C4-2B (cell line): ENCODE measurements around the gene HOXD4.

Source experiments
- H3K27ac ChIP-seq: fragments of 450-650 bp; 2 replicates; pipeline ENCODE4 v1.5.1; 2017
- ZFX ChIP-seq: fragments of 450-650 bp; IDR thresholded peaks from 2 replicates; pipeline ENCODE4 v1.6.1; 2017
- TF ChIP-seq, protein P1 (sequence below): fragments of 450-650 bp; conservative IDR thresholded peaks from 2 replicates; pipeline ENCODE4 v1.5.1; 2017; ENCODE audit warnings: mild to moderate bottlenecking

Gene HOXD4

DNA sequence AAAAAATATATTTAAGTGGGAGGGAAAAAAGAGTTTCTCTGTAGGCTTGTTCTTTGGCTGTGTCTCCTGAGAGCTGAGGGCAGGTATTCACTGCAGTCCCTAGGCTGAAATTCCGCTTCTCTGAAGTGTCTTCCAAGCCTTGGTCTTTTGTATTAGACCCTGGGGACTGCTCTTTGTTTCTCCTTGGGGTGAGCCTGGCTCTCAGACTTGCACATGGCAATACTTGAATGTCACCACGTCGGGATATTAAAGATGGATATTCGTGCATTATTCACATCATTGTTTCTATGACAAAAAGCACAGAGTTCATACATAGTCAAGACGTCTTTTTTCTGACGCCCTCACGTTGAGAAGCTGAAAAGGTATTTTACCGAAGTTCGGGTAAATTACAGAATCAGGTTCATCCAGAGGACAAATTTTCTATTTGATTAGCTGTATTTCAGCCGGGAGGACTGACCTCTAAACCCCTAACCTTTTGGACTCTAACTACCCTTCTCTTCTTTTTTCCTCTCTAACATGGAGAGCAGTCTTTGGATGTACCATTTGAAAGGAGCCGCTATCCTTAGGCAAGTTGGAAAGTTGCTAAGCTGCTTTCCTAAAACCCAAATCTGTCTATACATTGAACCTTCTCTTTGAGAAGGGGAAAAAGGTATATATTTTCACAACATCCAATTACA is 3.4 kb downstream of the HOXD4 start:
- H3K27ac ChIP-seq: no peak overlapping the region
- TF ChIP-seq, protein P1, sequence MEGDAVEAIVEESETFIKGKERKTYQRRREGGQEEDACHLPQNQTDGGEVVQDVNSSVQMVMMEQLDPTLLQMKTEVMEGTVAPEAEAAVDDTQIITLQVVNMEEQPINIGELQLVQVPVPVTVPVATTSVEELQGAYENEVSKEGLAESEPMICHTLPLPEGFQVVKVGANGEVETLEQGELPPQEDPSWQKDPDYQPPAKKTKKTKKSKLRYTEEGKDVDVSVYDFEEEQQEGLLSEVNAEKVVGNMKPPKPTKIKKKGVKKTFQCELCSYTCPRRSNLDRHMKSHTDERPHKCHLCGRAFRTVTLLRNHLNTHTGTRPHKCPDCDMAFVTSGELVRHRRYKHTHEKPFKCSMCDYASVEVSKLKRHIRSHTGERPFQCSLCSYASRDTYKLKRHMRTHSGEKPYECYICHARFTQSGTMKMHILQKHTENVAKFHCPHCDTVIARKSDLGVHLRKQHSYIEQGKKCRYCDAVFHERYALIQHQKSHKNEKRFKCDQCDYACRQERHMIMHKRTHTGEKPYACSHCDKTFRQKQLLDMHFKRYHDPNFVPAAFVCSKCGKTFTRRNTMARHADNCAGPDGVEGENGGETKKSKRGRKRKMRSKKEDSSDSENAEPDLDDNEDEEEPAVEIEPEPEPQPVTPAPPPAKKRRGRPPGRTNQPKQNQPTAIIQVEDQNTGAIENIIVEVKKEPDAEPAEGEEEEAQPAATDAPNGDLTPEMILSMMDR: no peak
- TF ChIP-seq ZFX: no peak

- TF ChIP-seq, protein P1: no peak
- TF ChIP-seq ZFX: no peak
- H3K27ac ChIP-seq: no peak overlapping the region
Measured at GRCh38 chr2:176155356-176156044, 4.2 kb downstream of the HOXD4 start.

GRCh38 chr2:176156301-176156806 is 5.0 kb downstream of the HOXD4 start:
- no peak for TF ChIP-seq ZFX
- TF ChIP-seq, protein P1: no peak

DNA sequence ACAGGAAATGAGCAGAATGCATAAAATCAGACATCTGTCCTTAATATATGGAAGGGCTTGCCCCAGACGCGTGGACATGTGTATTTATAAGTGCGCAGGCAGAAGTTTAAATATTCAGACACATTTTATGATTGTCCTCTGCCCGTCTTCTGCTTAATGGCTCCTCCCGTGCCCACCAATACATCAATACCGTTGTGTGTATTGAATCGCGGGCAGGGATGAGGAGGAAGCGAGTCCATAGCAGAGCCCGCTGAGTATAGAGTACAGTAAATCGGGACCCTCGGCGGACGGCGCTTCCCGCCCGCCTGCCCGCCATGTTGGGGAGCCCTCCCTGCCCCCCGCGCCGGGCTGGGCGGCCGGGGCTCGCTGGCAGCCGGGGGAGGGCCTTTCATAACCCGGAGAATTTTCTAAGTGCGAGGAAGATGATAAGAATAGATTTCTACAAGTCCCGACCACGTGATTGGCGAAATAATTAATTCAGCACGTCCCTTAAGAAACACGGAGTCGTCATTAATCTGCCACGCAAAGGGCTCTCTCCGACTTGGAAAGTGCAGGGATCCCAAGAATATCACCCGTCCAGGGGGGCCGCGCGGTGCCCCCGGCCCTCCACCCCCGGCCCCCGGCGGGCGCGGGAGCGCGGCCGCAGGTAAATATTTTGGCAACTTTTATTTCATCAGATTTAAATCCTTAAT is 5.6 kb downstream of the HOXD4 start, which contains the start of gene HOXD3:
Gene HOXD3 (plus strand): TSS at position 501 of the 692 bp plus-strand sequence. CDS start 11,808 bp downstream, outside the sequence.
- no peak for TF ChIP-seq ZFX
- TF ChIP-seq, protein P1: no peak
- H3K27ac ChIP-seq: no peak within 1 kb of the TSS

More at GRCh38 chr2:176156301-176156806, 5.0 kb downstream of the HOXD4 start:
- H3K27ac ChIP-seq: no peak overlapping the region

DNA sequence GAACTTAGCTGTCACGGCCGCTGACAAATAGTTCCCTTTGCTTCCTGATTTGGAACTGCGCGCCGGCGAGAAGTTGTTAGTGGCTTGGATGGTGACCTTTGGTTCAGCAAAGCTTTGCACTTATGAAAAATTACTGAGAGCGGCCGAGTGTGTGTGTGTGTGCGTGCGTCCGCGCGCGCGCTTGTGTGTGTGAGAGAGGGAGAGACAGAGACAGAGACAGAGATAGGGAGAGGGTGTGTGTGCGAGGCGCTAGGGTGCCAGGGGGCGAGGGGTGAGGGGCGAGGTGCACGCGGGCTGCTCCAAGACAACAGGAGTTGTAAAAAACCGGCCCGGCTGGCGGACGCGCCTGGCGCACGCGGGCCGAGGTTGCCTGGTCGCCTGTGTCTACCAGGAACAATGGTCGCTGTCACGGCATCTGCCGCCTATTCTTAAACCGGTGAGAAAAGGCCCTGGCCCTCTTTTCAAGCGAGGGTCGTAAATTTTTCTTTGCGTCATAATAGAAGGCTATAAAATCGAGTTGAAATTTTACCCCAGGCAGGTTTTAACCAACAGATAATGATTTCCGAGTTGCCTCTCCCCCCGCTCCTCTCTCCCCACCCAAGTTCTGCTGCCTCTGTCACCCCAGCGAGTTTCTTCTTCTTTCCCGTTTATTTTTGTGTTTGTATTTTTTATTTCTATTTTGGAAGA is 6.3 kb downstream of the HOXD4 start:
- TF ChIP-seq, protein P1: no peak
- no peak for TF ChIP-seq ZFX
- H3K27ac ChIP-seq: no peak overlapping the region

DNA sequence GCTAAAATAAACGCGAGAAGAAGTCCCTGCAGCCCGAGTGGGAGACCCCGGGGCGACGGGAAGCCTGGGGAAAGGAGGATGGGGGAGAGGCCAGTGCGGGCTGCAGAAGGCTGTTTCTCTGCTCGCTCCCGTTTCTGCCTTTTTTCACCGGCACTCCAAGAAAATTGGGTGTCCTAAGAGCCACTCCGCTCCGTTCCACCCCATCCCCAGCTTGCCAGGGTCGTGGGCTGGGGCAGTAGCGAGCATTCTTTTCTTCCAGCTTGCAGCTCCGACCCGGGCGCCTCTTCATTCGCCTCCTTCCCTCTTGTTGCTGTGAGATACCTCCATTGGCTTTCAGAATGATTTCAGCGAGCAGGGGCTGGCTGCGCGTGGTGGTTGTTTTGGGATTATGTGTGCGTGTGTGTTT is 6.8 kb downstream of the HOXD4 start:
- H3K27ac ChIP-seq: no peak overlapping the region
- TF ChIP-seq ZFX: no peak
- TF ChIP-seq, protein P1: no peak
